ENCODE results near the gene FBXO10.
"Not testable (repeated sequence)": the region's sequence is repeated elsewhere in the genome, so short reads cannot be mapped to it uniquely, and the experiment has no call there.

DNA sequence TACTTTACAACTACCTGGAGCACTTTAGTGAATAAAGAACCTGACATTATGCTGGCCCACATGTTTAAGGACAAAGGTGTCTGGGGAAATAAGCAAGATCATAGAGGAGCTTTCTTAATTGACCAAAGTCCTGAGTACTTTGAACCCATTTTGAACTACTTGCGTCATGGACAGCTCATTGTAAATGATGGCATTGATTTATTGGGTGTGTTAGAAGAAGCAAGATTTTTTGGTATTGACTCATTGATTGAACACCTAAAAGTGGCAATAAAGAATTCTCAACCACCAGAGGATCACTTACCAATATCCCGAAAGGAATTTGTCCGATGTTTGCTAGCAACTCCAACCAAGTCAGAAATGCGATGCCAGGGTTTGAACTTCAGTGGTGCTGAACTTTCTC is 98.7 kb downstream of the FBXO10 start:
- TF ChIP-seq POLR2A (IDR thresholded peaks at IDR 0.05); EP300 (IDR thresholded peaks at IDR 0.05; ENCODE audit: low read depth): not testable (repeated sequence)
- TF ChIP-seq, protein P1, sequence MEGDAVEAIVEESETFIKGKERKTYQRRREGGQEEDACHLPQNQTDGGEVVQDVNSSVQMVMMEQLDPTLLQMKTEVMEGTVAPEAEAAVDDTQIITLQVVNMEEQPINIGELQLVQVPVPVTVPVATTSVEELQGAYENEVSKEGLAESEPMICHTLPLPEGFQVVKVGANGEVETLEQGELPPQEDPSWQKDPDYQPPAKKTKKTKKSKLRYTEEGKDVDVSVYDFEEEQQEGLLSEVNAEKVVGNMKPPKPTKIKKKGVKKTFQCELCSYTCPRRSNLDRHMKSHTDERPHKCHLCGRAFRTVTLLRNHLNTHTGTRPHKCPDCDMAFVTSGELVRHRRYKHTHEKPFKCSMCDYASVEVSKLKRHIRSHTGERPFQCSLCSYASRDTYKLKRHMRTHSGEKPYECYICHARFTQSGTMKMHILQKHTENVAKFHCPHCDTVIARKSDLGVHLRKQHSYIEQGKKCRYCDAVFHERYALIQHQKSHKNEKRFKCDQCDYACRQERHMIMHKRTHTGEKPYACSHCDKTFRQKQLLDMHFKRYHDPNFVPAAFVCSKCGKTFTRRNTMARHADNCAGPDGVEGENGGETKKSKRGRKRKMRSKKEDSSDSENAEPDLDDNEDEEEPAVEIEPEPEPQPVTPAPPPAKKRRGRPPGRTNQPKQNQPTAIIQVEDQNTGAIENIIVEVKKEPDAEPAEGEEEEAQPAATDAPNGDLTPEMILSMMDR (IDR thresholded peaks at IDR 0.05): not testable (repeated sequence)
